ENCODE data around the gene MRPL48.

DNA sequence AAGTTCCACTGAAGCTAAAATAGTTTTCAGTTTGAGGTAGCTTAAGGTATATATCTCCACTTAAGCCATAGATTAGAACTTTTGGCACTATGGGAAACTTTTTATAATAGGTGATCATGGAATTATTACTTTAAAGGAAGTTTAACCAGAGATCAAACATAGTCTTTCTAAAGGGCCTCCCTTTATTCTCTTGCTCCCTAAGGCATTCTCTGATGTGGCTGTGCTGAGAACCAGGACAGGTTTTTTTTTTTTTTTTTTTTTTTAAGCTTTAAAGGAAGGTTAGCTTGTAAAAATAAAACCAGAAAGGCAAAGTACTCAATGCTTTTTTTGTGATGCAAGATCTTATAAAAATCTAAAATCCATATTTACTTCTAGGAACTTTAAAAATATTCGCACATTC, 2.9 kb upstream of the MRPL48 start:
- TF ChIP-seq CTCF (IDR thresholded peaks at IDR 0.05) (no peak), POLR2A (IDR thresholded peaks at IDR 0.05) (no peak)

Data from lower leg skin (tissue), 3 donors.